Activated T-helper 9 cell treated with anti-CD3 and anti-CD28 coated beads, Interleukin-2, amount 50 U/mL, for 16 hours (primary cell): Measurements from ENCODE around the gene SEMA4C.
"Not testable (repeated sequence)": the region's sequence is repeated elsewhere in the genome, so short reads cannot be mapped to it uniquely, and the experiment has no call there.

ENCODE experiments used
- DNase-seq: peaks from one replicate; pipeline ENCODE4 v3.0.0-alpha.2; 2020; ENCODE audit warnings: low read depth

The SEMA4C gene

GRCh38 chr2:96898135-96898505 lies 28.2 kb upstream of the SEMA4C start:
- DNase-seq: no peak

DNA sequence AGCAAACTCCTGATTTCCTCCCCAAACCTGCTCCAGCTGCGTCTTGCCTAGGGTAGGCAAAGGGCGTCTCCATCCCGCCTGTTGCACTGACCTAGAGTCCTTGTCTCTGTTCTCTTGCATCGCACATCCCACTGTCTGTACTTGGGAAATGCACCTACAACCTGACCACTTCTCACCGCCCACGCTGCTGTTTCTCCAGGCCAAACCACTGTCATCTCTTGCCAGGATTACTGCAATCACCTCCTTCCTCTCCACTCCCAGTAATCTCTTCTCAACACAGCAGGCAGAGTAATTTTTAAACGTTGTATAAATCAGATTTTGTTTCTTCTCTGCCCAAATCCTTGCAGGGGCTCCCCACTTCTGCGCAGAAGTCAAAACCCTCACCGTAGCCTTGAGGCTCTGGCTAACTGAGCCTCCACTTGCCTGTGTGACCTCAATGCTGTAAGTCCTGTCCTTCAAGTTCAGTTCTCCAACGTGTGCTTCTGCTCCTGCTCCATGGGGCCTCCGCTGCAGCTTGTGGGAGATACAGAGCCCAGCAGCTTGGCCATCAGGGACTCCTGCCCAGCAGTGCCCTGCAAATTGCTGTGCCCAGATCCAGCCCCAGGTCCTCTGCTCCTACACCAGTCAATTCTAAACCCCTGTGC lies 27.7 kb upstream of the SEMA4C start:
- no peak for DNase-seq

GRCh38 chr2:96895746-96896651 lies 26.1 kb upstream of the SEMA4C start:
- DNase-seq: no peak

DNA sequence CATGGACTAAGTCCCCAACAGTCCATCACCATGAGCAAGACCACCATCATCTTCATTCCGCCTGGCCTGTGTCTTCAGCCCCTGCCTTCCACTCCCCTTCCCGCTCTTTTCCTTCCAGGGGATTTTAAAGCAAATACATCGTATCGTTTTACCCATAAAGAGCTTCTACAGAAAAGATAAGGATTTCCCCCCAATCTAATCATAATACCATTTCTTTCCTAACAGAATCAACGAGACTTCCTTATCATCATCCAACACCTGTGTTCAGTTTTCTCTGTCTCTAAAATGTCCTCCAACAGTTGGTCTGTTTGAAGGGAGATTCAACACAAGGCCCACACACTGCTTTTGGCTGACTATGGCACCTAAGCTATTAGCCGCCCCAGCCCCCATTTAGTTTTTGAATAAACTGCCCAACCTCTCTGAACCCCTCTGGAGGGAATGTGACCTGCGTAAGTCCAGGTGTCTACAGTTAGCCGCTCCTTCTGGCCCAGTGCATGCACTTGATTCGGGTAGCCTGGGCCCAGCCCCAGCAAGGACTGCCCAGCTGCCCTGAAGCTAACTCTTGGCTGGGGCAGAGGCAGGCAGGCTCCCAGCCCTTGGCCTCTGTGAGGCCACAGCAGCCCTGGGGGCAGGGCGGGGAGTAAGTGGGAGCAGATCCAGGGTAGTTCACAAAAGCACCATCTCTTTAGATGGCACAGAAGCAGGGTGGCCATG lies 25.3 kb upstream of the SEMA4C start:
- DNase-seq: no peak

DNA sequence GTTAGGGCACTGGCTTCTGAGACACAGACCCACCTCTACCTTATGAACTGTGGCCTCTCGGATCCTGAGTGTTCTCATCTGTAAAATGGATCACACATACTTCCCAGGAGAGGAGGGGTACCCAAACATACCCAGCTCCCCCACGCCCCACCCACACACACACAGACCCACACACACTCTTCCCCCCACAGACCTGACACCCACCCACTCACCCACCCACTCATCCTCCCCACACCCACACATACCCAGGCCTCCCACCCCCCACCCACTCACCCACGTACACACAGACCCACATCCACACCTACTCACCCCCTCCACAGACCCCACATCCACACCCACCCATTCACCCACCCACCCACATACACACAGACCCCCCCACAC lies 24.3 kb upstream of the SEMA4C start:
- no peak for DNase-seq

DNA sequence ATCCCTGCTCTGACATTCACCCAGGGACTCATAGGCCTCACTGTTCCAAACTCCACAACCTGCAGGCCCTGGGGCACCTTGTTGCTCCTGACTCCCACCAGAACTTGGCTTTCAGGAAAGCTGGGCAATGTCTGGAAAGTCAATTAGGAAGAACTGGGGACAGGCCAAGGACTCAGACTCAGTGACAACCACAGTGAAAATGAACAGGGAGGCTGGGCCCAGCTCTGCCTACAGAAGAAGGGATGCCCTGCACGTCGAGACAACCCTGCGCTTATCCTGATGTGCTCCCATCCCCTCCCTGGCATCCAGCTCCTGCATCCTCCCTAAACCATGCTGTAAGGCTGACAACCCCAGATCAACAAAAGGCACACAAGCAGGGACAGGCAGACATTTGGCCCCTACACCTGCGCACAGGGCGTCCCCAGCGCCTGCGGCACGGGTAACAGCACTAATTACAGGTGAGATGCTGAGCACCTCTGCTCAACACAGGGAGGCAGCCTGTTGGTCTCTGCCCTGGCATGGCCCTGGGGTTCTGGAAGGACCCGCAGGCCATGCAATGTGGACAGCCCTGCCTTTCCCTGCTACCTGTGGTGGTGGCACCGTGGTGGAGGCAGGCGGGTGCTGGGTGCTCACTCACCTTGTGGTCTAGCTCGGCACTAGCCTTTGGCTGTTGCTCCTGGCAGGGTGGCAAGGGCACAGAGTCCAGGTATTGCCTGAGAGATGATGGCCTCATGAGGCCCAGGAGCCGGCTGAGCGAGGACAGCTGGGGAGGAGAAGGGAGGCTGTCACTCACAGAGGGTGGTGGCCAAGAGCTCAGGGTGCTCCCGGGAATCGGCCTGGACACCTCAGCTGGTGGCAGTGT lies 23.6 kb upstream of the SEMA4C start:
- DNase-seq: no peak

DNA sequence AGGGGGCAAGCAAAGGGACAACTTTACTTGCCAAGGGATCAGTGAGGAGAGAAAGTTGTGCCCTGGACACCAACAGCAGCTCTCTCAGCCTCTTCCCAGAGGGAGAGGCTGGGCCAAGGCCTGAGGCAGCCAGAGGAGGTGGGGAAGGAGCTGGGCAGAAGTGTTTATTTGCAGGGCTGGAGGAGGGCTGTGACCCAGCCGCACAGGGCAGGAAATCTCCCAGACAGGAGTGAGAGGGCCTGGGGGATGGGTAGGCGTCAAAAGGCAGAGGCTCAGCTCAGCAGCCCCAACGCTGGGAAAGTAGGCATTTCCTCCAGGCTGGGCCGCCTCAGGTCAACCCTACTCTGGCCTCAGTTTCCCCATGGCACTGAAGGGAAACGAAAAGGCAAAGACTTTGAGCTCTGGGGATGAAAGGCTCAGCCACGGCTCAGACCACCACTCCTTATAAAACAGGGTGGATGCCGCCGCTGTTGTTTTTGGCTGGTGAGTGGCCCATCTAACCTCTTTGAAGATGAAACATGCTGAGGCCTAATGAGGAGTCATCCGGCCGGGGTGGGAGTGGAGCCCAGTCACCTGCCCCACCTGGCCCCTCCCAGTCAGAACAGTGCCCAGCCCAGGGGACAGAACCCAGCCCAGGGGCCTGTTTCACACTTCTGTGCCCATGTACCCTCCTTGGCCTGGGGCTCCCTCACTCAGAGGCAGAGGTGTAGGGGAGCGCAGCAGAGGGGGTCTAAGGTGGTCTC lies 21.9 kb upstream of the SEMA4C start:
- DNase-seq: no peak

DNA sequence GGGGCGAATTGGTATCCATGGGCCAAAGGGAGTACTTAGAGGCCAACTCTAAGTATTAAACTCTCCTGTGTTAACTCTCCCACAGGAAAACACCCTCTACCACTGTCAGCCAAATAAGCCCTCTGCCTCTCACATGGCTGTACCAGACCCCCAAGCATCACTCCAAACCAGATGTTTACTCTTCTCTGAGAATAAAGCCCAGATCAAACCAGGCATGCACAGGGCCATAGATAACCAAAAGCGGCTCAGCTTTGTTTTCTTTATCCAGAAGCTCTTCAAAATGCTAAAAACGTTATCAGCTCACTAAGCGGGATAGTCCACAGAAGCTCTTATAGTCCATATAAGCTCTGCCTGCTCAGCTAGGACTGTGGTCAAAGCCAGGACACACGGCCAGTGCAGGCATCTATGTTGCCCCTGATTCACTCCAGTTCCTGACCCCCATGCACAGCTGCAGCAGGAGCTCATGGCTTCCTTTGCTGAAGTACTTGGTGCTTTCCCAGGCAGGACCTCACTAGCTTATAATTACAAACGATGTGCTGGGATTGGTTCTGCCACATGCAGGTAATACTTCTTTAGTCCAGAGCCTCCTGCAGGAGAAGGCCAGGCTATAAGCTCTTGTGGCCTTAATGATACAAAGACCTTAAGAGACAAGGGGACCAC lies 21.0 kb upstream of the SEMA4C start:
- DNase-seq: no peak

DNA sequence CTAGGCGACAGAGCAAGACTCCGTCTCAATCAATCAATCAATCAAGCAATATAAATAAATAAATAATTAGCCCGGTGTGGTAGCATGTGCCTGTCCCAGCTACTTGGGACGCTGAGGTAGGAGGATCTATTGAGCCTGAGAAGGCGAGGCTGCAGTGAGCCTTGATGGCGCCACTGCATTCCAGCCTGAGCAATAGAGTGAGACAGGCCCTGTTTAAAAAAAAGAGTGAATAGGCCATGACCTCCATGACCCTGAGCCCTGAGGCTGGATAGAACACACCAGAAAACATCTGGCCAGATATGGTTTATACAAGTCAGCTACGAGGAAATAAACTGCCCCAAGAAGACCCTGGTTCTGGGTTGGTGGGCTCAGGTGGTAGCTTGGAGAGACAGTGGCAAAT lies 20.4 kb upstream of the SEMA4C start:
- DNase-seq: no peak

- DNase-seq: not testable (repeated sequence)
Observed at GRCh38 chr2:96889502-96889901, 19.6 kb upstream of the SEMA4C start.

DNA sequence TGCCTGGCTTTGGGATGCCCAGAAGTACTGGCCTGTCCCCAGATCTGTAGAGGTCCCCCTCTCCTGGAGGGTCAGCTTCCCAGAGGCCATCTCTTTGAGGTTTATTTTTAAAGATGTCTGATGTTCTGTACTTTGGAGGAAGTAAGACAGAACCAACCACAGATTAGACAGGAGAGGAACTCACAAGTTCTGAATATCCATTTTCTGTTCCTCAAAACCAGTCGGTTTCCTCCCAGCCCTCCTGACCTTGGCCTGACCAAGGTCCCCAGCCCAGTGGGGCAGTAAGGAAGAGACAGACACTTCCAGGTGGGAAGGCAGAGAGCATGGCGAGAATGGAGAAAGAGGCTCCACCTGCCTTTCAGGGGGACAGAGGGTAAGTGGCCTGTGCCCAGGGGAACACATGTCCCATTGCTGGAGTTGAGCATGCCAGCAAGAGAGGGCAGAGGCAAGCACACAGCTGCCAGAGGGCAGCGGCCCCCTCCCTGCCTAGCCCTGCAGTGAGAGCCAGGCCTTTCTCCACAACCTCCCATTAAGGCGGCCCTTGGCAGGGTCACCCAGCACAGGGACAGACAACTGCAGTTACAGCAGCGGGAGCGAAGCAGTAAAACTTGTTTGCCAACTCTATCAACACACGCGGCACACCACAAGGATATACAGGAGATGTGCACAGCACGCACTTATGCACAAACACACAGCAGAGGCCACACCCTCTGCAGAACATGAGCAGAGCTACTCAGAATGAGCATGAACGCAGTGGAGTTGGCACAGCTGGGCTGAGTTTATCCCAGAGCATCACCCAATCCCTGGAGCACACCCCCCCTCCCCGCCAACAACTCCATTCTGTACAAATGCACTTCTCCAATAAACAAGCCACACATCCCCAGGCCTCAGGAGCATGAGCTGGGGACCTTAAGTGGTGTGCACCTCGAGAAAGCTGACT lies 18.5 kb upstream of the SEMA4C start:
- no peak for DNase-seq

- no peak for DNase-seq
Observed at GRCh38 chr2:96887493-96888012, 17.7 kb upstream of the SEMA4C start.

DNA sequence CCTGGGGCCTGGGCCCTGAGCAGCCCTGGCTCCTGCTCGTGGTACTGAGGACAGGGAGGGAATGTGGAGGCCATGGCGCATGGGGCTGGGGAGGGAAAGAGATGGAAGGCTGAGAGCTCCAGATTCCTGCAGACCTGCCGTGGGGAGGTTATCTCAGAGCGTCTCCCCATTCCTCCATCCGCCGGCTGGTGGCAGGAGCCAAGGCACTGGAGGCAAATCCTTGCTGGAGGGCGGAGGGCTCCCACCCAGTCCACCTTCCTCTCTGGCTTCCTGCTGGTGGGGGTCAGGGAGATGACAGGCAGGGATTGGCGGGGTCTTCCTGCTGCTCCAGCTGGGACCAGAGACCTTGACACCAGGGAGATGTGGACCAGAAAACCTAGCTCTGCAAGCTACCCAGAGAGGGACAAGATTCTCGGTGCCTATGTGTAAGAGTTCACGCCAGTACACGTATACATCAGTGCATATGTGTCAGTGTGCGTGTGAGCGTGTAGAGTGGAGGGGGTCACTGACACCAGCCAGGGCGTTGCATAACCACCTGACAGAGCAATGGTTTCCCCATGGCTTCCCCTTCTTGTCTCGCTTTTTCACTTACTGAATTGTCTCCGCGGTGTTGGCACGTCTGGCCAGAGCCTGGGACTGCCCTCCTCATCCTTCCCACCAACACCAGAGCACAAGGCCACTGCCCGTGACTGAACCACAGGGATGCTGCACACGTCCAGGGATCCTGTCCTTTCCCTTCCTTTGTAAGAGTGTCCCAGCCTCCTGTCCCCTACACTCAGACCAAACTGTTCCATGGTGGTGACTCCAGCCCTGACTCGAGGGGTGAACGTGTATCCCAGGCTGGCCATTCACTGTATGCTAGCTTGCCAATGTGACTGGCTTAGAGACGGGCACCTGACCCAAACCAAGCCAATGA lies 15.8 kb upstream of the SEMA4C start:
- no peak for DNase-seq

DNA sequence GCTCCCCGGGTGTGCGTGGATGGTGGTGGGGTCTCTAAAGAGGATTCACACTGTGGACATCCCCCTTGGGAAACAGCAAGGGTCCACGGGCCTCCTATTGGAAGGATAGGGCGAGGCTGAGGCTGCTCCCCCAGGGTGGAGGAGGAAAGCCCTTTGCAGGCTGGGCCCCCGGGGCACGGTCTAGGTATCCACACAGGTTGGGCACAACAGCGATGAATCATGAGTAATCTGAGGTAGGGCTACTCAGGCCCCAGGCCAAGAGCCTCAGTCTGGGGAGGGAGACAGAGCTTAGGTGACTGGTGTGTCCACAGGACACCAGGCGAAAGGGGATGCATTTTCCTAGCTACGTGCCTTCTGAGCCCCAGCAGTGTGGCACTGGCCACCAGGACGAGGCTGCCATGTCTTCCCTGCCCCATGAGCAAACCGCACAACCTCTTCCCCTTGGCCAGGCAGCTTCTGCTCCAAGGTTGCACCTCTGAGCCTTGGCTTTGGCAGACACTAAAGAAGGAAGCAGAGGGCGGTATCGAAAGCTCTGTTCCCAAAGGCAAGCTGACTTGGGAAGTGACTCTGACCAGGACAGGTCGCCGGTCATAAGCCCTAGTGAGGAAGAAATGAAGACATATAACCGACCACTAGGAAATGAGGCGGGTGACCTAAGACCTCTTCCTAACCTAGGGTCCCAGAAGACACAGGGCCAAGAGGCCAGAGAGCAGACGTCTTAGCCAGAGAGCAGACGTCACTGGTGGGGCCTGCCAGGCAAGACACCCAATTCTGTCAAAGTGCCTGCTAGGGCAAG lies 14.6 kb upstream of the SEMA4C start:
- no peak for DNase-seq

GRCh38 chr2:96883306-96883705 lies 13.4 kb upstream of the SEMA4C start:
- DNase-seq: no peak

DNA sequence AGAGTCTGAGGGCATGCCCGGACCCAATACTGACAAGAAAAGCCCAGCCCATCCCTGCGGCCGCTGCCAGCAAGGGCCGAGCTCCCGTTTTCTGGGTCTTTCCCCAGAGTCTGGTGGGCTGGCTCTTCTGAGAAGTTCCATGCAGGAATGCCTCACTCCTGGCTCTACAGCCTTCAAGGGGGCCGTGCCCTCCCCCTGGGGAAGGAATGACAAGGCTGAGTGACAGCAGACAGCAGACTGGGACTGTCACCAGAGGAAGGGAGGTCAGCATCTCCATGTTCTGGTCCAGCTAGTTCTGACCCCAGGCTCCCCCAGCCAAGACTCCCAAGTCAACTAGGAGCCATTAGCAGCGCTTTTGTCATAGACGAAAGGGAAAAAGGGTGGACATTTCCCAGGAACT lies 13.0 kb upstream of the SEMA4C start:
- no peak for DNase-seq

- no peak for DNase-seq
Observed at GRCh38 chr2:96882230-96882629, 12.3 kb upstream of the SEMA4C start.
